ENCODE data around the gene PARVA. TPM values are rescaled to one million over a fixed set of nuclear protein-coding genes. Genes with fewer than 3 reads are reported as not detected.

The PARVA gene
- total and polyA plus RNA-seq, 2 of the 4 experiments (the other 2 are of a cell fraction), result 65.2 to 80.2 TPM

- peaks cover 6% of the 10 kb centered on the region for H3K36me3 ChIP-seq (ENCODE audit: control insufficient read depth, insufficient read depth, low read length)
- H2AK9ac ChIP-seq (replicated peaks; ENCODE audit: low read depth, low read length, poor library complexity), result no peak overlapping the region
- no peak overlapping the region for H3K23ac ChIP-seq (ENCODE audit: low read depth, low read length)
- ChIA-PET CTCF (no interaction called here), POLR2A (ENCODE audit: unreplicated experiment) (no interaction called here)
- H3K4me2 ChIP-seq (ENCODE audit: low read depth, low read length), result no peak overlapping the region
- H3K79me1 ChIP-seq (ENCODE audit: low read depth in 1 of 2, low read length in 2 of 2), result peaks cover 22 to 80% of the 10 kb centered on the region in 2 experiments
- dilution Hi-C loops (cut with HindIII; ENCODE audit: low sequenced_read_pairs, unreplicated experiment) (no loop called here), intact Hi-C loops (cut with micrococcal nuclease) (no loop called here), in situ Hi-C loops (cut with MboI; ENCODE audit: low sequenced_read_pairs) (no loop called here)
- peaks cover 7% of the 10 kb centered on the region for H3K4me1 ChIP-seq (ENCODE audit: control insufficient read depth, insufficient read depth, low read length)
- H3K9ac ChIP-seq (ENCODE audit: low read depth, low read length), result no peak overlapping the region
- H4K8ac ChIP-seq (ENCODE audit: low read depth in 2 of 2, low read length in 2 of 2), result 0 out of 4 replicates have a peak overlapping the region, but pooled peaks of 1 of the 2 experiments have one; percentile 15
- no peak overlapping the region for H3K4ac ChIP-seq (ENCODE audit: low read depth, low read length)
- no peak overlapping the region for H4K5ac ChIP-seq (ENCODE audit: low read depth, low read length)
- H4K91ac ChIP-seq (ENCODE audit: insufficient read depth, low read depth, low read length), result no peak overlapping the region
- no peak overlapping the region for H2BK15ac ChIP-seq (ENCODE audit: low read depth, low read length)
- H3K14ac ChIP-seq (replicated peaks; ENCODE audit: low read depth, low read length), result no peak overlapping the region
- H3K9me3 ChIP-seq (ENCODE audit: control insufficient read depth, insufficient read depth, low read length), result no peaks in the 10 kb centered on the region
- no peak for TF ChIP-seq ELK1 (IDR thresholded peaks at IDR 0.05; ENCODE audit: borderline replicate concordance, low read depth, low read length)
- TF ChIP-seq NFE2L2 (IDR thresholded peaks at IDR 0.05; ENCODE audit: low read depth, low read length), result no peak
- no peak for DNase-seq
- no peak overlapping the region for H3K56ac ChIP-seq (ENCODE audit: extremely low read depth, insufficient read depth, low read length)
- H3K18ac ChIP-seq (ENCODE audit: low read depth, low read length), result no peak overlapping the region
- H2AK5ac ChIP-seq (ENCODE audit: low read depth, low read length), result no peak overlapping the region
- H3K27me3 ChIP-seq (ENCODE audit: control insufficient read depth, insufficient read depth, low read length), result no peaks in the 10 kb centered on the region
- no TSS peak for BruUV-seq (replicated peaks)
- no peak overlapping the region for H3K4me3 ChIP-seq (ENCODE audit: insufficient read depth, low read depth, low read length)
- H3K27ac ChIP-seq (ENCODE audit: insufficient read depth, low read length), result no peak overlapping the region
- no peak for ATAC-seq (ENCODE audit: low read depth)
- H2BK20ac ChIP-seq (ENCODE audit: low read depth, low read length), result no peak overlapping the region
- H3K9me1 ChIP-seq (ENCODE audit: insufficient read depth, low read length), result peaks cover 17% of the 10 kb centered on the region
- no peak overlapping the region for H2BK5ac ChIP-seq (ENCODE audit: low read depth, low read length, poor library complexity, severe bottlenecking)
- H2BK120ac ChIP-seq (ENCODE audit: low read depth, low read length), result no peak overlapping the region
- peaks cover 32% of the 10 kb centered on the region; the same call in 1 of the 2 replicates for H4K20me1 ChIP-seq (ENCODE audit: insufficient read depth, low read length)
- no peak overlapping the region for H2AFZ ChIP-seq (replicated peaks; ENCODE audit: low read length, poor library complexity)
Measured at GRCh38 chr11:12426176-12426575, 48.8 kb downstream of the PARVA start.
